GM19035 (cell line): ENCODE results near the gene GCKR.

Experiments
- ATAC-seq: cut with Tn5 transposase; IDR thresholded peaks from one replicate; pipeline ENCODE4 v1.9.1; 2021; ENCODE audit not compliant: unreplicated experiment

Gene GCKR

DNA sequence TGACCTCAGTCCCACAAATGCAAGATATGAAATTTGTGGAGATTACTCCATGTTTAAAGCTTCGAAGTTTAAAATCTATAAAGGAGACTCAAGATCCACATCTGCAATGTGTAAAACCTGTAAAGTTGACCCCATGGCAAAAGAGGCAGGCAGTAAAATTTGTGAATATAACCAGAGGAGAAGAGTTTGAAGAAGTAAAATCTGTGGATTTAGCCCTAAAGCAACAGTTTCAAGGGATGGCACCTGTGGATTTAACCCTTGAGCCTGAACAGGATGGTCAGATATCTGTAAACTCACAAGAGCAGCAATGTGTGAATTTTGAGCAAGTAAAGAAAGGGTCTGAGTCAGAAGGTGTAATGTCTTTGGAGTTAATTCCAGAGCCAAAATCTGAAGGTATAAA is 75.0 kb downstream of the GCKR start:
- ATAC-seq = no peak

GRCh38 chr2:27572439-27572838 is 75.8 kb downstream of the GCKR start:
- no peak for ATAC-seq

GRCh38 chr2:27572998-27573429 is 76.4 kb downstream of the GCKR start:
- ATAC-seq = no peak
